K562 (cell line): ENCODE results near the gene ATXN1. TPM values are rescaled to one million over a fixed set of nuclear protein-coding genes. Genes with fewer than 3 reads are reported as not detected.

Source experiments
- ATAC-seq: fragments of 200-7000 bp; cut with Tn5 transposase; 3 replicates; pipeline ENCODE4 v1.9.1; 2020; ENCODE audit warnings: moderate library complexity
- BruUV-seq: library from RNA; stranded (reverse); fragments of 400-500 nt; replicated peaks from 2 replicates; lab custom pipeline; 2021; lab: Mats Ljungman, UMichigan
- CTCF ChIA-PET: fragments of 300-600 bp; formaldehyde crosslinking; extraction: SDS; loops from one replicate; lab custom pipeline; 2021; ENCODE audit warnings: low intra/inter-chr PET ratio; lab: Yijun Ruan, JAX
- POLR2A ChIA-PET: fragments of 300-600, 350-650 bp; sonication (Branson Sonifier 250); formaldehyde crosslinking; extraction: SDS; loops from one replicate; lab custom pipeline; 2021; ENCODE audit warnings: antibody characterized with exemption, inconsistent platforms; lab: Yijun Ruan, JAX
- DNase-seq, 4 experiments: peaks; one replicate each; pipeline versions ENCODE4 v3.0.0 to v3.0.0-alpha.2; 2011 to 2018; ENCODE audit warnings: low spot score in 3 of 4, mixed read lengths in 3 of 4; ENCODE audit errors: extremely low read depth in 1 of 4
- FAIRE-seq: peaks from 2 replicates; lab custom pipeline; 2011; peaks lifted over from hg19 to GRCh38; lab: Jason Lieb, UNC
- H2AFZ ChIP-seq: 2 replicates; pipeline ENCODE4 v1.6.0; 2011; ENCODE audit warnings: low read depth, low read length, control low read depth, inconsistent platforms
- H3K27ac ChIP-seq: fragments of 200-600 bp; 3 replicates; pipeline ENCODE4 v1.8.0; 2011; ENCODE audit warnings: low read depth, mild to moderate bottlenecking, control low read depth, inconsistent platforms, low read length, moderate library complexity, mixed read lengths; ENCODE audit errors: extremely low read depth
- H3K27me3 ChIP-seq, 2 experiments: fragments of 300-600 bp in 1 of 2; 2 replicates in 1 of 2; 3 replicates in 1 of 2; pipeline versions ENCODE4 v1.6.0 to v1.8.0; 2011; ENCODE audit warnings: inconsistent platforms in 2 of 2, low read length in 2 of 2, mild to moderate bottlenecking in 1 of 2, mixed read lengths in 1 of 2, moderate library complexity in 1 of 2; ENCODE audit not compliant: control insufficient read depth in 2 of 2, insufficient read depth in 2 of 2
- H3K36me3 ChIP-seq: fragments of 300-600 bp; 3 replicates; pipeline ENCODE4 v1.8.0; 2011; ENCODE audit warnings: mild to moderate bottlenecking, low read length, inconsistent platforms; ENCODE audit not compliant: control insufficient read depth, insufficient read depth
- H3K4me1 ChIP-seq, 2 experiments: fragments of 200-600 bp in 1 of 2; replicated peaks in 1 of 2; 2 replicates in 1 of 2; 3 replicates in 1 of 2; pipeline versions ENCODE4 v1.5.1 to v1.8.0; 2011; ENCODE audit warnings: inconsistent platforms in 2 of 2, low read length in 2 of 2, mild to moderate bottlenecking in 1 of 2, mixed read lengths in 1 of 2, moderate library complexity in 1 of 2; ENCODE audit not compliant: control insufficient read depth in 2 of 2, insufficient read depth in 2 of 2
- H3K4me2 ChIP-seq: 2 replicates; pipeline ENCODE4 v1.6.1; 2011; ENCODE audit warnings: low read length, control low read depth, inconsistent platforms, mixed read lengths; ENCODE audit not compliant: insufficient read depth
- H3K4me3 ChIP-seq: fragments of 200-600 bp; sonication (generic), shearing (Covaris generic); 2 replicates; pipeline ENCODE4 v1.5.1; 2016; ENCODE audit warnings: control low read depth, inconsistent platforms
- H3K79me2 ChIP-seq: fragments of 200-600 bp; 3 replicates; pipeline ENCODE4 v1.8.0; 2011; ENCODE audit warnings: low read length, inconsistent platforms; ENCODE audit not compliant: control insufficient read depth, insufficient read depth
- H3K9ac ChIP-seq, 2 experiments: 2 replicates each; pipeline versions ENCODE4 v1.6.0 to v1.6.1; 2011; ENCODE audit warnings: low read depth in 2 of 2, low read length in 2 of 2, control low read depth in 1 of 2, inconsistent platforms in 1 of 2, mild to moderate bottlenecking in 1 of 2, mixed read lengths in 1 of 2; ENCODE audit not compliant: insufficient read depth in 1 of 2
- H3K9me1 ChIP-seq: one replicate; pipeline ENCODE4 v1.6.0; 2011; ENCODE audit warnings: inconsistent platforms, mild to moderate bottlenecking, low read length, moderate library complexity; ENCODE audit not compliant: control insufficient read depth, insufficient read depth
- H3K9me3 ChIP-seq: replicated peaks from 2 replicates; pipeline ENCODE4 v1.5.1; 2011; ENCODE audit warnings: low read depth, low read length, inconsistent platforms; ENCODE audit not compliant: control insufficient read depth, insufficient read depth
- H4K20me1 ChIP-seq: replicated peaks from 2 replicates; pipeline ENCODE4 v1.6.1; 2011; ENCODE audit warnings: low read length, inconsistent platforms, mixed read lengths; ENCODE audit not compliant: control insufficient read depth, insufficient read depth
- FOXA3 ChIP-seq, 2 experiments: fragments of 450-650 bp in 1 of 2; sonication (generic) in 1 of 2; formaldehyde crosslinking; IDR thresholded peaks in 1 of 2; conservative IDR thresholded peaks in 1 of 2; 2 replicates each; pipeline versions ENCODE4 v1.4.0 to v1.8.0; 2020 to 2022; ENCODE audit warnings: mild to moderate bottlenecking in 2 of 2, missing genetic modification reagents in 1 of 2
- GTF3C2 ChIP-seq: IDR thresholded peaks from 3 replicates; pipeline ENCODE4 v1.6.1; 2011; ENCODE audit warnings: borderline replicate concordance, mild to moderate bottlenecking, moderate library complexity; ENCODE audit not compliant: insufficient read length; ENCODE audit errors: extremely low read depth
- HDAC6 ChIP-seq: IDR thresholded peaks from 2 replicates; pipeline ENCODE4 v1.6.1; 2012; ENCODE audit warnings: low read depth, mild to moderate bottlenecking, control low read depth, inconsistent platforms, low read length, moderate library complexity
- HES1 ChIP-seq: fragments of 450-650 bp; IDR thresholded peaks from 2 replicates; pipeline ENCODE4 v1.6.1; 2016; ENCODE audit warnings: low read depth, mild to moderate bottlenecking, moderate library complexity
- NCOA6 ChIP-seq: fragments of 450-650 bp; IDR thresholded peaks from 2 replicates; pipeline ENCODE4 v1.6.1; 2017; ENCODE audit warnings: mild to moderate bottlenecking
- NR2F6 ChIP-seq: fragments of 450-650 bp; formaldehyde crosslinking; IDR thresholded peaks from 2 replicates; pipeline ENCODE4 v1.4.0; 2020; ENCODE audit warnings: mild to moderate bottlenecking
- SIRT6 ChIP-seq: IDR thresholded peaks from one replicate; pipeline ENCODE4 v1.6.1; 2012; ENCODE audit warnings: low read depth, mild to moderate bottlenecking, control low read depth, inconsistent platforms, low read length, moderate library complexity
- ZNF232 ChIP-seq: sonication (generic); formaldehyde crosslinking; IDR thresholded peaks from 2 replicates; pipeline ENCODE4 v1.8.0; 2022; ENCODE audit warnings: mild to moderate bottlenecking, missing genetic modification reagents
- ZNF239 ChIP-seq: fragments of 250-450 bp; sonication (Bioruptor Pico); IDR thresholded peaks from 2 replicates; pipeline ENCODE4 v1.4.0; 2020; ENCODE audit warnings: mild to moderate bottlenecking
- WGBS: fragments of 100-300 bp; shearing (Covaris generic); methylation state at CpG from one replicate; pipeline ENCODE4 v1.1.6; 2016; ENCODE audit warnings: low coverage, mixed read lengths; ENCODE audit not compliant: insufficient coverage; ENCODE audit errors: missing lambda C conversion rate; 5-methylcytosine and 5-hydroxymethylcytosine counted together
- in situ Hi-C: fragments of 300-500 bp; cut with MboI; formaldehyde crosslinking; loops from 4 replicates; pipeline ENCODE4 v1.15.0; 2018; ENCODE audit warnings: inconsistent platforms, mixed read lengths
- intact Hi-C: fragments of 100-400 bp; cut with micrococcal nuclease; formaldehyde crosslinking; loops from 2 replicates; pipeline ENCODE4 v1.14.2; 2022
- polyA plus RNA-seq, 8 experiments: library from polyadenylated mRNA; depleted of rRNA in 4 of 8; stranded (reverse) in 5 of 8; unstranded in 3 of 8; fragments of >200 nt; fragmentation: Nextera tagmentation in 2 of 8; fragmentation: Illumina TruSeq in 1 of 8; extraction: Ambion mirVana in 2 of 8; extraction: Trizol in 1 of 8; gene quantifications; 2 replicates each; pipeline versions ENCODE4 v1.2.1 to v1.2.3, GENCODE V29; 2011 to 2014; ENCODE audit warnings: inconsistent platforms in 1 of 8, missing spikeins in 1 of 8
- total RNA-seq, 7 experiments: library from RNA; depleted of rRNA in 6 of 7; stranded (reverse); fragments of >200 nt in 6 of 7; fragmentation: Illumina TruSeq in 2 of 7; extraction: Trizol in 2 of 7; gene quantifications; 2 replicates each; pipeline versions ENCODE4 v1.2.1 to v1.2.3, GENCODE V29; 2011 to 2021; ENCODE audit warnings: low replicate concordance in 1 of 7
- TF ChIP-seq, protein P1 (sequence below): fragments of 250-450 bp; sonication (Bioruptor Pico); IDR thresholded peaks from 2 replicates; pipeline ENCODE4 v1.8.0; 2022; ENCODE audit warnings: moderate library complexity, mild to moderate bottlenecking, inconsistent platforms
- TF ChIP-seq, protein P2 (sequence below): fragments of 250-450 bp; sonication (Bioruptor Pico); IDR thresholded peaks from 2 replicates; pipeline ENCODE4 v1.4.0; 2020; ENCODE audit warnings: borderline replicate concordance

ATXN1 gene
- total and polyA plus RNA-seq, 9 of the 15 experiments (the other 6 are each of a cell fraction or from before 2014, with no cell fraction given) = under 0.01 to 1.2 (median 0.58) TPM

DNA sequence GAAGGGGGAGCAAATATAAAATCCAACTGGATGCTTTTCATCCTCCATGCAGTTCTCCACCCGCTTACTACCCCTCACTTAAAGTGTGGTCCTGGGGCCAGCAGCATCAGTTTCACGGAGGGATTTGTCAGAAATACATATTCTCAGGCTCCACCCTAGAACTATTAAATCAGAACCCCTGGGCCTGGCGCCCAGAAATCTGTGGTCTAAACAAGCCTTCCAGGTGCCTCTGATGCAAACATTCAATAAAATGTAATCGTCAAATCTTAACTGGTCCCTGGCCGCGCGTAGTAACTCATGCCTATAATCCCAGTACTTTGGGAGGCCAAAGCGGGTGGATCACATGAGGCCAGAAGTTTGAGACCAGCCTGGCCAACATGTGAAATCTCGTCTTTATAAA is 47.7 kb downstream of the ATXN1 start:
- H2AFZ ChIP-seq = no peak overlapping the region
- TF ChIP-seq ZNF239 (no peak), NCOA6 (no peak), HDAC6 (no peak), NR2F6 (CRISPR knock-in tag) (no peak), ZNF232 (CRISPR knock-in tag) (no peak), GTF3C2 (no peak), HES1 (no peak), SIRT6 (no peak), FOXA3 (CRISPR knock-in tag; conservative IDR thresholded peaks at IDR 0.05 in 1 of 2, IDR thresholded peaks at IDR 0.05 in 1 of 2) (no peak)
- TF ChIP-seq, protein P1, sequence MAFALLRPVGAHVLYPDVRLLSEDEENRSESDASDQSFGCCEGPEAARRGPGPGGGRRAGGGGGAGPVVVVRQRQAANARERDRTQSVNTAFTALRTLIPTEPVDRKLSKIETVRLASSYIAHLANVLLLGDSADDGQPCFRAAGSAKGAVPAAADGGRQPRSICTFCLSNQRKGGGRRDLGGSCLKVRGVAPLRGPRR (CRISPR knock-in tag) = no peak
- TF ChIP-seq, protein P2, sequence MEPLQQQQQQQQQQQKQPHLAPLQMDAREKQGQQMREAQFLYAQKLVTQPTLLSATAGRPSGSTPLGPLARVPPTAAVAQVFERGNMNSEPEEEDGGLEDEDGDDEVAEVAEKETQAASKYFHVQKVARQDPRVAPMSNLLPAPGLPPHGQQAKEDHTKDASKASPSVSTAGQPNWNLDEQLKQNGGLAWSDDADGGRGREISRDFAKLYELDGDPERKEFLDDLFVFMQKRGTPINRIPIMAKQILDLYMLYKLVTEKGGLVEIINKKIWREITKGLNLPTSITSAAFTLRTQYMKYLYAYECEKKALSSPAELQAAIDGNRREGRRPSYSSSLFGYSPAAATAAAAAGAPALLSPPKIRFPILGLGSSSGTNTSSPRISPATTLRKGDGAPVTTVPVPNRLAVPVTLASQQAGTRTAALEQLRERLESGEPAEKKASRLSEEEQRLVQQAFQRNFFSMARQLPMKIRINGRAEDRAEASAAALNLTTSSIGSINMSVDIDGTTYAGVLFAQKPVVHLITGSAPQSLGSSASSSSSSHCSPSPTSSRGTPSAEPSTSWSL = no peak

More for the DNA sequence above, 47.7 kb downstream of the ATXN1 start:
- 2% methylated on average over 9 of the region's 9 CpGs for WGBS
- Histone ChIP-seq H4K20me1 (no peaks in the 10 kb centered on the region; the same call in 1 of the 2 replicates), H3K27ac (no peak overlapping the region), H3K27me3 (no peaks in the 10 kb centered on the region), H3K36me3 (no peaks in the 10 kb centered on the region), H3K79me2 (no peaks in the 10 kb centered on the region), H3K4me3 (no peak overlapping the region), H3K9me1 (no peaks in the 10 kb centered on the region), H3K9ac (no peak overlapping the region), H3K9me3 (no peaks in the 10 kb centered on the region), H3K4me1 (no peaks in the 10 kb centered on the region), H3K4me2 (no peak overlapping the region)
- in situ Hi-C loops (no loop called here), intact Hi-C loops (loop anchor here (5.0 kb wide), 1 partner anchor 254 kb away; no protein-coding TSS in a partner anchor)
- no peak for FAIRE-seq
- CTCF ChIA-PET = no interaction called here
- no peak for DNase-seq
- no TSS peak for BruUV-seq
- ATAC-seq = no peak
- POLR2A ChIA-PET = interaction anchor here (1.4 kb wide), 1 partner anchor 32 kb away, joined by 4 read pairs; no protein-coding TSS in a partner anchor
